Bone marrow (tissue), 2 donors: Measurements from ENCODE around the gene PIGH.
A peak's percentile ranks its signal among the peaks of the same experiment; 100 is the strongest.
"Not testable (repeated sequence)": the region's sequence is repeated elsewhere in the genome, so short reads cannot be mapped to it uniquely, and the experiment has no call there.

Experiments used
- DNase-seq, 2 donors: peaks; one replicate each; lab custom pipeline; 2025; lab: John Stamatoyannopoulos, UW

Gene PIGH, protein sequence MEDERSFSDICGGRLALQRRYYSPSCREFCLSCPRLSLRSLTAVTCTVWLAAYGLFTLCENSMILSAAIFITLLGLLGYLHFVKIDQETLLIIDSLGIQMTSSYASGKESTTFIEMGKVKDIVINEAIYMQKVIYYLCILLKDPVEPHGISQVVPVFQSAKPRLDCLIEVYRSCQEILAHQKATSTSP

DNA sequence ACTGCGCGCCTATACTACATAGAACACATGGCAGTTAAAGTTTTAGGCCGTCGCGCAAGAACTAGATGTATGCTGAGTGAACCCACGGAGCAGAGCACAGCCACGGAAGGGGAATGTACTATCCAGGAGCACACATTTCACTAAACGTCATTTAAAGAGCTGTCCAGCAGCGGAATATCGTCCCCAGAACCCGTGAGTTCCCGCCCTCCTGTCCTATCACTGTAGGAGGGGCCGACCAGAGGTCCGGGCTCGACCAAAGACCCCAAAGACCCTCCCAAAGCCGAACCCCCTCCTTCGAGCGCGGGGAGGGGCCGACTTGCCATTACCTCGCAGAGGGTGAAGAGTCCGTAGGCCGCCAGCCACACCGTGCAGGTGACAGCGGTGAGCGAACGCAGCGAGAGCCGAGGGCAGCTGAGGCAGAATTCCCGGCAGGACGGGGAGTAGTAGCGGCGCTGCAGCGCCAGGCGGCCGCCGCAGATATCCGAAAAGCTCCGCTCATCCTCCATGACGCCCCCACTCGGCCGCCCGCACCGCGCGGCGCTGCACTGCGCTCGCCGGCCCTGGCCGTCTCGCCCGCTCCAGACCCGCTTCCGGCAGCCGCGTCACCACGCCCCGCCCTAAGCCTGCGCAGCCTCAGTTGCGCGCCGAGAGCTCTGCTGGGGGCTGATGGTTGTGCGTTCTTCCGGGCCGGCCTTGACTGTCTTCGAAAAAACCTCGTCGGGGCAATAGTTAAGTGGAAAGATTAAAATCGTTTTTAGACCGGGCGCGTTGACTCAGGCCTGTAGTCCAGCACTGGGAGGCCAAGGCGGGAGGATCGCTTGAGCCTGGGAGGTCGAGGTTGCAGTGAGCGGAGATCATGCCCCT is at the start of gene PIGH:
TSS of gene PIGH (minus strand) at position 571 of the 864 bp plus-strand sequence. CDS start at position 506, 65 bp downstream.
- peak; percentile 75 to 78 for DNase-seq

DNA sequence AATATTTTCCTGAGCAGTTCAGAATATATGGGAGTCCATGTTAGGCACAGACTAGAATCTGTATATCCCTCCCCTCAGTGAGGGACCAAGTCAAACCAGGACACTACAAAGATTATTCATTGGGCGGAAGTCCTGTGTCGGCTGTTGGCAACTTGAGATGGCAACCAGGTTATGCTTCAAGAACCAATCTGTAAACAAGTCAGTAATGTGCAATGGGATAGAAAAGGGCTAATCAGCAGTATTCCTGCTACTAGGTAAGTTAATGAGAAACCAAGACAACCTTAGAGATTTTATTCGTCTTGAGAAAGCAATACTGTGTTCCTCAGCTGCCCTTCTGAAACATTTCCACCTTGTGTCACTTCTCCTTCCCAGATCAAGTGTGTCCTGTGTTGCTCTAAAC is 46.1 kb upstream of the PIGH start:
- no peak for DNase-seq

DNA sequence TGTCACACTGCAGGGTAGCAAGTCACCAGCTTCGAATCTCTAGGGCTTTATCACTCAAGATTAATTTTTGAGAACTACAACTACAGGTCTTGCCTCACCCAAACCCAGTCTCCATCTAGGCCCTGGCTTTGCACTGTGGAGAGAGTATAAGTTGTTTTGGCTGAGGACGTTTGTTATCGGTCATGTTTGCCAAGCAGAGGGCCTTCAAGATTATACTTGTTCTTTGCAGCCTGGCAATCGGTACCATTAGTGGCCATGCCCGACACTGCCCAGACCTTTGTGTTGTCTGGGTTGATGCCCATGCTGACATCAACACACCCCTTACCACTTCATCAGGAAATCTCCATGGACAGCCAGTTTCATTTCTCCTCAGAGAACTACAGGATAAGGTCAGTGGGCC is 45.3 kb upstream of the PIGH start:
- DNase-seq = no peak

DNA sequence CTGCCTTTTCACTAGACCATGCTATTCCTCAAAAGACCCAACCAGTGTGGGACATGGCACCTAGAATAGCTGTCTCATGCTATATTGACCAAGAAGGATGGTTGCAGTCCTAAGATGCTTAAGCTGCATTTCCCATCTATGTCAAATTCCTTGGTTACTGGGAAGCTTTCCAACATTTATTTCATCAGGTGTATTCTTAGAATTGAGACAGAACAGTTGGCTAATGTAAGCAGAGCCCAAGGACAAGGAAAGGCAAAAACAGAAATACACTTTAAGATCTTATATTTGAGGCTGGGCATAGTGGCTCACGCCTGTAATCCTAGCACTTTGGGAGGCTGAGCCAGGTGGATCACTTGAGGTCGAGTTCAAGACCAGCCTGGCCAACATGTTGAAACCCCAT is 44.4 kb upstream of the PIGH start:
- no peak for DNase-seq

DNA sequence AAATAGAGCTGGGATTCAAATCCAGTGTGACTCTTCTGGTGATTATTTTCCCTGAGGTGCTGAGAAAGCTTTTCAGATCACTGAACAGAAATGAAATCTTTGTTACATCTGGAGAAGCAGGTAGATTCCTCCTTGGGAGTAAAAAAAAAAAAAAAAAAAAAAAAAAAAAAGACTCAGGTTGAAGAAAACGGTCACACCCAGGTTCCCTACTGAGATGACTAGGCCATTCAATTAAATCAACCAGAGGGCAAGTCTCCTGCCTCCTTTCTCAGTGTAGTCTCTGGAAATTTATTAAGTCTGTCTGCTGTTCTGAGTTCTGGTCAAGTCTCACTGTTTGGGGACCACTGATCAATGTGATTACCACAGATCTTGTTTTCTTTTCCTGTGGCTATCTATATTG is 43.6 kb upstream of the PIGH start:
- DNase-seq = no peak

DNA sequence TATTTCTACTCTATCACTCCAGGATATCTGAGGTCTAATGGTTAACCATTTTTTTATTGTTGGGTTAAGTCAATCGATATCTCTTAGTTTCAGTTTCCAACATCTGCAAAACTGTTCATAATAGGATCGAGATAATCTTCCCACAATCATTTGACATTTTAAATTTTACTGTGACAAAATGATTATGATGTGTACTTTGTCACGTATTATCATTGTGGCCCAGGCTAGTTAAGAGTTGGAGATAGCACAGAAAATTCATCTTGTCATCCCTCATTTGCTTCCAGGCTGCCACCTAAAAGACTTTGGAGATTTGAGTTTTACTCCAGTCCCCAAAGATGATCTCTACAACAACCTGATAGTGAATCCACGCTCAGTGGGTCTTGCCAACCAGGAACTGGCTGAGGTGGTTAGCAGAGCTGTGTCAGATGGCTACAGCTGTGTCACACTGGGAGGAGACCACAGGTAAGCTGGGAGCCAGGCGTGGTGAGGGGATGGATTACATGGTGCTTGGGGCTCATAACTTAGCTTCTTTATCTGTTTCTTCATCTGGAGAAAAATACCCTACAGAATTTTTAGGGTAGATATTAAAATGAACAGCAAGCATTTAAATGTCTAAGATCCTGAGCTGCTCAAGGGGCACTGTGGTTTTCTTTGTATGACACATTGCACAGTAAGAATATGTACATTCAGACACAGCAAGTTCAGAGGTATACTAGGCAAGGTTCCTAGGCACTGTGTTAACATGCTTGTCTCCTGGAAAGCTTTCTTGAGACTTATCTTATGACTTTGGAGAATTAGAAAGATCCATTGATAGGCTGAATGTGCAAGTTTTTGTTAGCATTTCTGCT is 42.1 kb upstream of the PIGH start:
- no peak for DNase-seq

DNA sequence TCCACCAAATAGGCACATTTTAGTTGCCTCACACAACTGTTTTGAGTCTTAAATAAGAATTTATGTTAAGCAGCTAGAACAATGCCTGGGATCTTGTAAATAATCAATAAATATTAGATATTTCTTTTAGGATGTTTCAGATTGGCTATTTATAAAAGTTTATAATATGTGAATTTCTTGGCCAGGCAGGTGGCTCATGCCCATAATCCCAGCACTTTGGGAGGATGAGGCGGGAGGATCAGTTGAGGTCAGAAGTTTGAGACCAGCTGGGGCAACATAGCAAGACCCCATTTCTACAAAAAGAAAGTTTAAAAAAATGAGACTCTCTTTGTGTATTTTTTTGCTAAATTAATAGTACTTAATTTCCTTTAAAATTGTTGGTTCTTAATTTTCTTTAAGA is 41.4 kb upstream of the PIGH start:
- DNase-seq = no peak

DNA sequence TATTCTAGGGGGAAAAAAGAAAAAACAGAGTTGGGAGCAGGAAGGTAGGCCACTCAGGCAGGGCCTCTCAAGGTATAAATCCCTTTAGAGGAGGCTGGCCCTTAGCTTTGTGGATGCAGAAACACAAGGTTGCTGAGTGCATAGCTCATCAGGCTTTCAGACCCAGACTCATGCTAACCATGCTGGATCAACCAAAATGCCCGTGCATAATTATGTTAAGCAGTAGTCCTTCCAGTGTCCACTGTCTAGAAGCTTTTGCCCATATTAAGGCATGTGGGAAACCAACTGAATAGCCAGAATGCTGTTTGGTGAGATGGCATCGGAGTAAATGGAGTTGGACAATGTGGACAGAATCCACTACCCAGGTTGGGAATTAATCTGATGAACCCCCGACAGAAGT is 38.6 kb upstream of the PIGH start:
- DNase-seq = no peak

DNA sequence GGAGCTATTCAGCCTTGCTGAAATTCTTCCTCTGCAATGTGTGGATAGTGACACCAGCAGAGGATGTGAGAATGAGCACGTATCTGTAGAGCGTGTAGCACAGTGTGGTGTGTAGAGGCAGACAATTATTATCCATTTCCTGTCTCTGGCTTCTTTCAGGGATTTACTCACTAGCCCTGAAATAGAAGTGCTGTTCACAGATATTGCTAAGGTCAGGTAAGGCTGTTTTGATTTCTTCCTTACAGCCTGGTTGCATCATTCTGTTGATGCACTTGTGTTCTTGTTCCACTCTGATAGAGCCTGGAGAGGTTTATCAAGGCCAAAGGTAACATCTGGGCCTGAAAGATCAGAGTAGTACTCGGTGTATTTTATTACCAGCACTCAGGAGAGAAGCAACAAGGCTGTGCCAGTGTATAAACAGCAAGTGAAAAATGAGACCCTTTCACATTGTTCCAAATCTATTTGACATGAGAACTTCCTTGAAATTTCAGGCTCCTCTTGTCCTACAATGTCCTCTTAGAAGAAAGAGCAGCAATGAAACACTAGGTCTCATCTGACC is 36.4 kb upstream of the PIGH start:
- DNase-seq = no peak

DNA sequence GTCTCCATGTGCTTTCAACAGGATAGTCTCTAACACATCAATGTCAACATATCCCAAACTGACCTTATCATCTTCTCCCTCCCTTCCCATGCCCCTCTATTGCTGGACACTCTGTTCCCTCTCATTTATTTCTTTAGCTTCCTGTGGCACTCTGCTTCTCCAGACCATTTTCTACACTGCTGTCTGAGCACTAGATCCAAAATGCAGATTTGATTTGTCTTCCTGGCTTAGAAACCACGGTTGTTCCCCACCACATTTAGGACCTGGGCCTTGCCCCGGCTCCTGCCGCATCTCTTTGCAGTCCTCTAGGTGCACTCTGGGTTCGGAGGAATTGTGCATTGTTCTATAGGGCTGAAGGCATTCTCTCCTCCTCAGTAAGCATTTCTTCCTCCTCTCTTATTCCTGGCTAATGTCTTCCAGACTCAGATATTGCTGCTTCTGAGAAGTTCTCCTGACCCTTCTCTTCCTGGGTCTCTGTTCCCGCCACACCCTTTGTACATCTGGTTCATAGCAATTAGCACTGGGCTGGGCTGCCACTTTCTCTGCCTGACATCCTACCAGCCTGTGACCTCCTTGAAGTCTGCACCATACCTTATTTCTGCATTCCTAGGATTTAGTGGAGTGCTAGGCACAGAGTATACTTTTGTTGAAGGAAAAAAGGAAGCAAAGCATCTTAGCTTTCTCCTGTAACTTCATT is 33.5 kb upstream of the PIGH start:
- DNase-seq = no peak

DNA sequence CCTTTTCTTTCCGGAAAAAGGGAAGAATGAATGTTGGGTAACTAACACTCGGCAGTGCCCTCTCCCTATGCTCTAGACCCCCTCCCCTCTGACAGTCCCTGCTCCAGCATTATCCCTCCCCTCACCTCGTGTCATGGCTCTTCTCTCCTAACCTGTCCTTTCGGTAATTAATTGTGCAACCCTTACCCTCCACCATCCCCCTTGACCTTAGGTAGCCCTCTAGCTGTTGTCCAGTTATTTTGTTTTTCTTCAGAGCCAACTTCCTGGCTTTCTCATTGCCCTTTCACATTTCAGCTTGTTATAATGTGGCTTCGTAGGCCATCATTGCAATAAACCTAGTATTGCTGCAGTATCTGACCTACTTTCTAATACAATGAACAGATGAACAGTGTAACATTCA is 30.9 kb upstream of the PIGH start:
- no peak for DNase-seq

DNA sequence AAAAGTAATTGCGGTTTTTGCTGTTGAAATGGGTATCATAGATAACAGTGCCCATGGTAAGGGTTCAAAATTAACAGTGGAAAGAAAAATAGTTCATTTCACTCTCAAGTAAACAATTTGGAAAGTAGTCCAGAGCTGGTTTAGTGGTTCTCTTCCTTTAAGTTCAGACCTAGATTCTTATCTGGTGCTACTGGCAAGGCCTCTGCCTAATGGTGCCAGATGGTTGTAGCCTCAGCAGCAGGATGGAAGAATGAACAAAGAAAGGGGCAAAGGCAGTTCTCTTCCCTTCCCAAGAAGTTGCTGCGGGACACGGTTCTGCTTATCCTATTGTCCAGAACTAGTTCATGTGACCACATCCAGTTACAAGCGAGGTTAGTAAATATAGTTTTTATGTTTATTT is 30.1 kb upstream of the PIGH start:
- no peak for DNase-seq

DNA sequence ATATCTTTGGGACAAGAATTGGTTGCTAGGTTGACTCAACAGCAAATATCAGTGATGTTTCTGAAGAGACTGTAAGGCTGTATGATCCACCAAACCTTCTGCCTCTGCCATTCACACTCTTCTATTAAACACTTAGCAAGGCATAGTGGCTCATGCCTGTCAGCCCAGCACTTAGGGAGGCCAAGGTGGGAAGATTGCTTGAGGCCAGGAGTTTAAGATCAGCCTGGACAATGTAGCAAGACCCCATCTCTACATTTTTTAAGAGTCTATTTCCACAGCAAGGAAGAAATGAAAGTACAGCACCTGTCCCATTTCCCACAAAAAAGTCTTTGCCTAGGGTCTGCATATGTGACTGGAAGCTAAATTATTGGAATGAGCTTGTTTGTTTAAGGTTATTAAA is 27.5 kb upstream of the PIGH start:
- no peak for DNase-seq

DNA sequence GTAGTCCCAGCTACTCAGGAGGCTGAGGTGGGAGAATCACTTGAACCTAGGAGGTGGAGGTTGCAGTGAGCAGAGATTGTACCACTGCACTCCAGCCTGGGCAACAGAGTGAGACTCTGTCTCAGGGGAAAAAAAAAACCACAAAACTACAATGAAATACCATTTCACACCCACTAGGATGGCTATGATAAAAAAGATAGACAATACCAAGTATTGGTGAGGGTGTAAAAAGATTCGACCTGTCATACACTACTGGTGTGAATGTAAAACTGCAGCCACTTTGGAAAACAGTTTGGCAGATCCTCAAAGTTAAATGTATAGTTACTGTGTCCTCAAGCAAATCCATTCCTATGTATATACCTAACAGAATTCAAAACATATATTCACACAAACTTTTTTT is 26.1 kb upstream of the PIGH start:
- DNase-seq = not testable (repeated sequence)

DNA sequence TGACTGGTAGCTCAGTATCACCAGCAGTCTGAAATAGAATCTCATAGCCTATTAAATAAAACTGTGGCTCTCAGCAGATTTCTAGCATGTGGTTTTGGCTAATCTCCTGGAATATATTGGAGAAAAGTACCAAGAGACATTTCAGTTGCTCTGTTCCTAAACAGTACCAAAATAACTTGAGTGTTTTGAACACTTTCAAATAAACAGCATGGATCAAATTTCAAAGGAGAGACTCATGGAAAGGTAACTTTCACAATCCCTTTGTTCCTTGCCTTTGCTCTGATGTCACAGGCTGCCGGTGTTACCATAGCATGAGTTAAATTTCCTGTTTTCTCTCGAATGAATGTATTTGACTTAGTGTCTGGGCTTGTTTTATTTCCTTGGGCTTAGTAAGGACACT is 23.0 kb upstream of the PIGH start:
- DNase-seq = no peak

DNA sequence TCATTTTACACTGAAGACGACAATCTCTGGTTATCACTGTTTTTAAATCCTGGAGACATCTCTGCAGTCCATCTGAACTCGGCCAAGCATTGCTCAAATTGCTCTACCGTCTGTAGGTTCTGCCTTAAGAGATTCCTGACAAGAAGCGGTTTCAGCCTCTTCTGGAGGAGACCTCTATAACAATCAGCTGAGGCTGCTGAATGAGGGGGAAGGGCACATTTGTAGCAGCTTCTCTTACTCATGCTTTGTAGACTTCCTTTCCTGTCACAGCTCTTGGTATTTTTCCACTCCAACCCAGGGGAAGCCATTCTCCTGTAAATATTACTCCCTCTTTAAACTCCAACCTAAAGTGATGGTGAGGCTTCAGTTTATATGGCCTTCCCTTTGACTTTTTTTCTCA is 22.6 kb upstream of the PIGH start:
- DNase-seq = peak in 1 of 2 donors; percentile 73

DNA sequence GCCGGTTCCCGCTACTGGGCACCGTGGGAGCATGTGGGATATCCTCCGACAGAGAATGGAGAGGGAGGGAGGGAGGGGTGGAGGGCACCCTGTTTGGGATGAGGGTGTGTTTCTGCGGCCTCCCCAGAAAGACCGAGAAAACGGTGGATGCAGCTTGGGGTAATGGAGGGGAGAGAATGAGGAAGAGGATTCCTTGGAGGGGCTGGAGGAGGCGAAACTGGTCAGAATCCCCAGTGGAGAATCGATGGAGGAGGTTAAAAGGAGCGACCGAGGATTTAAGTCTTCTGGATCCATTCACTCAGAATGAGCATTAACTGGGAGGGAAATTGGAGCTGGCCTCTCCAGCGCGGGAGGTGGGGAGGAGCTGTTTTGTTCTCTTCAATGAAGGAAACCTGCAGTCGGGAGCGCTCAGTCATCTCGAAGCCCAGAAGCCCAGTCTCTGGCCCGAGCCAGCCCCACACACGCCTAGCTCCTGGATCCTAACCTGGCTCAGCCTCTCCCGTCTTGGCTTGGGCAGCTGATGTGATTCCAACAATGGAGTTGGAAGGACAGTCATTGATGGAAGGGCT is 20.2 kb upstream of the PIGH start:
- DNase-seq = no peak

DNA sequence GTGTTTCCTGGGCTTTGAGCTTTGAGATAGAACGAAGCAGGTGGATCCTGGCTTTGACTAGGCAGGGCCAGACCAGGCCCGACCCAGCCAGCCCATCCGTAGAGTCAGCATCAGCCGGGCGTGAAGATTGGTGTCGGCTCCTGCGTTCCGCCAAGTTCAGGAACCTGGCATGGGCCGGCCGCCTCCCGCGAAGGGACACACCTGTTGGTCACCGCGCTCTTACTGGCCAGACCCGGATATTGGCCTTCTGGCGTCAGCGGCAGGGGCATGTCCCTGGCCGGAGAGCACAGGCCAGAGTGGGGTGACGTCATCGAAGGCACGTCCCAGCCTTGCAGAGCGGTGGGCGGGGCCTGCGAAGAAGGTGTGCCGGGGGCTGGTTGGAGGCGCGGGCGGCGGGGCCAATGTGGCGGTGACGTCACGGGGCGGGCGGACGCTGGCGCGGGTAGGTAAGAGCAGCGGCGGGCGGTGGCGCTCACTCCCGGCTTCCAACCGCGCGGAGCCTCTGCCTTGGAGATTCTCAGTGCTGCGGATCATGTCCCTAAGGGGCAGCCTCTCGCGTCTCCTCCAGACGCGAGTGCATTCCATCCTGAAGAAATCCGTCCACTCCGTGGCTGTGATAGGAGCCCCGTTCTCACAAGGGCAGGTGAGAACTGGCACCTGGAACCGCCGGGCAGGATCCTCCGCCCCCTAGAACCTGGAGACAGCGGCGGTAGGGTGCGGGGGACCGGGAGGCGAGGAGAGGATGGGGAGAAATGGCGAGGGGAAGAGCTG is 19.6 kb upstream of the PIGH start, which contains the start of gene ARG2:
TSS of gene ARG2 (plus strand) at position 475 of the 771 bp plus-strand sequence. CDS start at position 533, 58 bp downstream.
- DNase-seq = peak; percentile 29 to 78

DNA sequence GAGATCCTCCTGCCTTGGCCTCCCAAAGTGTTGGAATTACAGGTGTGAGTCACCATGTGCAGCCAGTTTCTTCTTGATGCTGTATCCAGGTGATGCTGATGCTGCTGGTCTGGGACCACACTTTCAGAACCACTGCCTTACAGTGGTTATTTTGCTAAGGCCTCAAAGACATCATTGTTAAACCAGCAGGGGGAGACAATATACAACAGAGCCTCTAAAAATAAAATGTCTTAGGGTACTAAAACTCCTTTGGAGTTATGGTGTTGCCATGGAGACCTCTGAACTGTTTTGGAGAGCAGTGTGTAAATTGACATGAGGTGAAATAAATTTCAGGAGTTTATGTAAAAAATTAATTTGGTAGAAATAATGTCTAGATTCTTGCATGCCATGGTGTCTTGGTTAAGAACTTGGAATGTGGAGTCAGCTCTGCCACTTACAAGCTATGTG is 18.6 kb upstream of the PIGH start:
- DNase-seq = peak in 1 of 2 donors; percentile 38

DNA sequence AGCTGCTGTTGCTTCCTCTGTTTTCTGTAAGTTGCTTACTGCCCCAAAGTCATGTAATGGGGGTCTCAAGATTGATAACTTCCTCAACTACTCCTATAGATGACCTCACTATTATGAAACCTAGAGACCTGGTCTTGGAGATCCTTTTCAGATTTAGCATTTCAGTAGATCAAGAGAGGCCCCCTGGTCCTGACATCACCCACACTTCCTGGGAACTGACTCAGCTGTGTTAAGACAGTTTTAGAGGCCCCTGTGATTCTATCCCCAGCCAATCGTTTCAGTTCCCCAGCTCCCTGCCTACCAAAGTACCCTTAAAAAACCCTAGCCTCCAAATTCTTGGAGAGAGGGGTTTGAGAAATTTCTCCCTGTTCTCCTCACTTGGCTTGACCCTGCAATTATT is 10.4 kb upstream of the PIGH start:
- DNase-seq = no peak
